Subcutaneous adipose tissue (tissue), 4 donors: ENCODE data around the gene GRPEL1. TPM values are rescaled to one million over a fixed set of nuclear protein-coding genes. Genes with fewer than 3 reads are reported as not detected.

Experiments used
- total RNA-seq, 4 donors: library from RNA; depleted of rRNA; stranded (reverse); fragments of >200 nt; gene quantifications; one replicate each; pipeline ENCODE4 v1.1.0, GENCODE V29; 2016
- TF ChIP-seq, protein P1 (sequence below): fragments of 450-650 bp; IDR thresholded peaks from one replicate; pipeline ENCODE4 v1.5.1; 2016; ENCODE audit warnings: low read depth, mild to moderate bottlenecking, control low read depth, antibody characterized with exemption, moderate library complexity

GRPEL1 gene
- total RNA-seq, 4 donors from 2014 or later, result 15.0 to 21.4 (median 19.5) TPM

DNA sequence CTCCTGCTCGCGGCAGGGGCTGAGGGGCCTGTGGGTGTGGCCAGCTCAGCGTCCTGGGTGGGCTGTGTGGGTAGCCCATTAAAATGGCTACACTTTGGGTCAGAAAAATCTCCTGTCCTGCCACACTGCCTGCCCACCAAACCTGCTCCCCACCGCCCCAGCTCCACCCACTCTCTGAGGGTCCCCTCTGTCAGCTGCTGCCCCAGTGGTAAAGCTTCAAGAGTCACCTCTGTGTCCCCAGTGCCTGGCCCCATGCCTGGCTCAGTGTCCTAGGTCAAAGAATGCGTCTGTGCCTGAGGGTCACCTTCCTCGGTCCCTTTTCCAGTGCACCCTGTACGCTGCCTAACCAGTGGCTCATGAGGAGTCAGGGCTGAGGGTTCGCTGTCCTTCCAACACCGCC is 49.6 kb downstream of the GRPEL1 start:
- TF ChIP-seq, protein P1, sequence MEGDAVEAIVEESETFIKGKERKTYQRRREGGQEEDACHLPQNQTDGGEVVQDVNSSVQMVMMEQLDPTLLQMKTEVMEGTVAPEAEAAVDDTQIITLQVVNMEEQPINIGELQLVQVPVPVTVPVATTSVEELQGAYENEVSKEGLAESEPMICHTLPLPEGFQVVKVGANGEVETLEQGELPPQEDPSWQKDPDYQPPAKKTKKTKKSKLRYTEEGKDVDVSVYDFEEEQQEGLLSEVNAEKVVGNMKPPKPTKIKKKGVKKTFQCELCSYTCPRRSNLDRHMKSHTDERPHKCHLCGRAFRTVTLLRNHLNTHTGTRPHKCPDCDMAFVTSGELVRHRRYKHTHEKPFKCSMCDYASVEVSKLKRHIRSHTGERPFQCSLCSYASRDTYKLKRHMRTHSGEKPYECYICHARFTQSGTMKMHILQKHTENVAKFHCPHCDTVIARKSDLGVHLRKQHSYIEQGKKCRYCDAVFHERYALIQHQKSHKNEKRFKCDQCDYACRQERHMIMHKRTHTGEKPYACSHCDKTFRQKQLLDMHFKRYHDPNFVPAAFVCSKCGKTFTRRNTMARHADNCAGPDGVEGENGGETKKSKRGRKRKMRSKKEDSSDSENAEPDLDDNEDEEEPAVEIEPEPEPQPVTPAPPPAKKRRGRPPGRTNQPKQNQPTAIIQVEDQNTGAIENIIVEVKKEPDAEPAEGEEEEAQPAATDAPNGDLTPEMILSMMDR, result no peak

- TF ChIP-seq, protein P1, result no peak
Observed at GRCh38 chr4:7017446-7018048, 50.3 kb downstream of the GRPEL1 start.

DNA sequence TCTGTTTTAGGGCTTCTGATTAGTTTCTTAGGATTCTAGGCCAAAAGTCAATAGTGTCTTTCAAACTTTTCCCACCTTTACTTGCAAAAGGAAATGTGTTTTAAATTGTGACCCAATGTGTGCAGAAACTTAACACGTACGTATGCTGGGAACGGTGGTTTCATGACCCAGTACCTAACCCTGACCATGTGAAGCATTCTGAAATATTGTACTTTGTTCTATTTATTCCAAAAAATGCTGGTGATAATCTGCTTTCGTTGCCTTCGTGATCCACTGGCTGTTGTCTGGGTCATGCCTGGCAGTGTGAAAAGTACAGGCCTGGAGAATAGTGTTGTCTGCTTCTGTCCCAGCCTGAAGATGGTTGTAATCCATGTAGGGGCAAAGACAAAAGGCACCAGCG is 51.4 kb downstream of the GRPEL1 start:
- TF ChIP-seq, protein P1, result no peak

- TF ChIP-seq, protein P1, result no peak
Observed at GRCh38 chr4:7016086-7016485, 51.8 kb downstream of the GRPEL1 start.

- TF ChIP-seq, protein P1, result no peak
Observed at GRCh38 chr4:7015383-7016035, 52.4 kb downstream of the GRPEL1 start.

GRCh38 chr4:7014815-7015214 is 53.0 kb downstream of the GRPEL1 start:
- TF ChIP-seq, protein P1, result no peak

DNA sequence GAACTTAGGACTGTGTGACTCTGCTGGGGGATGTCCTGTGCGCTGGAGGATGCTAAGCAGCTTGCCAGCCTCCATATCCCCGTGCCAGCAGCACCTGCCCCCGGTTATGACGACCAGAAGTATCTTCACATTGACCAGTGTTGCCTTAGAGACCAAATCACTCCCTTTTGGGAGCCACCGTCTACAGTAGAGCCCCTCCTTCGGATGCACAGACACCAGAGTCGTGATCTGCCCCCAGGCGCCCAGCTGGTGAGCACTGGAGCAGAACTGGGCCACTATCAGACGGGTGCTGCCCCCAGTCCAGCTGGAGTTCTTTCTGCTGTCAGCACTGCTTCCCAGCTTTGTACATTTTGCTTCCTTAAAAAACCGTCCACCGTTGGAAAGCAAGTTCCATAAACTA is 54.7 kb downstream of the GRPEL1 start:
- TF ChIP-seq, protein P1, result no peak
